ENCODE measurements around the gene GPC6. TPM values are rescaled to one million over a fixed set of nuclear protein-coding genes. Genes with fewer than 3 reads are reported as not detected.

Gene GPC6
- polyA plus RNA-seq, 1 donor from 2014 or later: 9.0 TPM

DNA sequence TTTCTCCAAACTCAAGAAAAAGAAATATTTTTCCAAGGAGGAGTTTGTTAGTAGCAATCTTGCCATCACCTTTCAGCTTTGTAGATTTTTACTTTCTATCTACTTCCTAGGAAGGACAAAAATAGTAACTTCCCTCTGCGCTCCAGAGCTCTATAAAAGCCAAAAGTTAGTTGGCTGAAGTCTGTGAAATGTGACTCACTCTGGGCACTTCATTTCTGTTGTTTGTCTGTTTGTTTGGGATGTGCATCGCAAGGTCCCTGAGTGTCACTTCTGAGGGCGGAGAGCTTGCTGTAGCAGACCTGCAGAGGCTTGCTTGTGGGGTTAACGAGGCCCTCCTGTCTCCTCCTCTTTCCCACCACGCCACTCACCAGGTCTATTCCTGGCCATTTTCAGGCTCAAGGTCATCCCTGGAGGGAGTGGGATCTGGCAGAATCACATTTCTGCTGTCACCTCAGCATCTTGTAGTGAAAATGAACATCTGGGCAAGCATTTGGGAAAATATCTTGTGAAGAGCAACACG lies 307.6 kb downstream of the GPC6 start:
- no peak overlapping the region for H3K27ac ChIP-seq (ENCODE audit: low read length)
- H4K20me1 ChIP-seq (ENCODE audit: insufficient read depth): no peaks in the 10 kb centered on the region
- TF ChIP-seq RAD21 (conservative IDR thresholded peaks at IDR 0.05): no peak
- TF ChIP-seq, protein P1, sequence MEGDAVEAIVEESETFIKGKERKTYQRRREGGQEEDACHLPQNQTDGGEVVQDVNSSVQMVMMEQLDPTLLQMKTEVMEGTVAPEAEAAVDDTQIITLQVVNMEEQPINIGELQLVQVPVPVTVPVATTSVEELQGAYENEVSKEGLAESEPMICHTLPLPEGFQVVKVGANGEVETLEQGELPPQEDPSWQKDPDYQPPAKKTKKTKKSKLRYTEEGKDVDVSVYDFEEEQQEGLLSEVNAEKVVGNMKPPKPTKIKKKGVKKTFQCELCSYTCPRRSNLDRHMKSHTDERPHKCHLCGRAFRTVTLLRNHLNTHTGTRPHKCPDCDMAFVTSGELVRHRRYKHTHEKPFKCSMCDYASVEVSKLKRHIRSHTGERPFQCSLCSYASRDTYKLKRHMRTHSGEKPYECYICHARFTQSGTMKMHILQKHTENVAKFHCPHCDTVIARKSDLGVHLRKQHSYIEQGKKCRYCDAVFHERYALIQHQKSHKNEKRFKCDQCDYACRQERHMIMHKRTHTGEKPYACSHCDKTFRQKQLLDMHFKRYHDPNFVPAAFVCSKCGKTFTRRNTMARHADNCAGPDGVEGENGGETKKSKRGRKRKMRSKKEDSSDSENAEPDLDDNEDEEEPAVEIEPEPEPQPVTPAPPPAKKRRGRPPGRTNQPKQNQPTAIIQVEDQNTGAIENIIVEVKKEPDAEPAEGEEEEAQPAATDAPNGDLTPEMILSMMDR (IDR thresholded peaks at IDR 0.05; ENCODE audit: poor library complexity, severe bottlenecking): no peak
- no peak for TF ChIP-seq EZH2 (IDR thresholded peaks at IDR 0.05; ENCODE audit: borderline replicate concordance, insufficient read depth, low read length, poor library complexity, severe bottlenecking)
- no peak for TF ChIP-seq EP300 (conservative IDR thresholded peaks at IDR 0.05; ENCODE audit: poor library complexity, severe bottlenecking)
- TF ChIP-seq MXI1 (conservative IDR thresholded peaks at IDR 0.05; ENCODE audit: poor library complexity, severe bottlenecking): no peak
- TF ChIP-seq TAF1 (IDR thresholded peaks at IDR 0.05; ENCODE audit: low read depth): no peak
- no peak for TF ChIP-seq POLR2AphosphoS5 (IDR thresholded peaks at IDR 0.05)
- TF ChIP-seq, protein P2, sequence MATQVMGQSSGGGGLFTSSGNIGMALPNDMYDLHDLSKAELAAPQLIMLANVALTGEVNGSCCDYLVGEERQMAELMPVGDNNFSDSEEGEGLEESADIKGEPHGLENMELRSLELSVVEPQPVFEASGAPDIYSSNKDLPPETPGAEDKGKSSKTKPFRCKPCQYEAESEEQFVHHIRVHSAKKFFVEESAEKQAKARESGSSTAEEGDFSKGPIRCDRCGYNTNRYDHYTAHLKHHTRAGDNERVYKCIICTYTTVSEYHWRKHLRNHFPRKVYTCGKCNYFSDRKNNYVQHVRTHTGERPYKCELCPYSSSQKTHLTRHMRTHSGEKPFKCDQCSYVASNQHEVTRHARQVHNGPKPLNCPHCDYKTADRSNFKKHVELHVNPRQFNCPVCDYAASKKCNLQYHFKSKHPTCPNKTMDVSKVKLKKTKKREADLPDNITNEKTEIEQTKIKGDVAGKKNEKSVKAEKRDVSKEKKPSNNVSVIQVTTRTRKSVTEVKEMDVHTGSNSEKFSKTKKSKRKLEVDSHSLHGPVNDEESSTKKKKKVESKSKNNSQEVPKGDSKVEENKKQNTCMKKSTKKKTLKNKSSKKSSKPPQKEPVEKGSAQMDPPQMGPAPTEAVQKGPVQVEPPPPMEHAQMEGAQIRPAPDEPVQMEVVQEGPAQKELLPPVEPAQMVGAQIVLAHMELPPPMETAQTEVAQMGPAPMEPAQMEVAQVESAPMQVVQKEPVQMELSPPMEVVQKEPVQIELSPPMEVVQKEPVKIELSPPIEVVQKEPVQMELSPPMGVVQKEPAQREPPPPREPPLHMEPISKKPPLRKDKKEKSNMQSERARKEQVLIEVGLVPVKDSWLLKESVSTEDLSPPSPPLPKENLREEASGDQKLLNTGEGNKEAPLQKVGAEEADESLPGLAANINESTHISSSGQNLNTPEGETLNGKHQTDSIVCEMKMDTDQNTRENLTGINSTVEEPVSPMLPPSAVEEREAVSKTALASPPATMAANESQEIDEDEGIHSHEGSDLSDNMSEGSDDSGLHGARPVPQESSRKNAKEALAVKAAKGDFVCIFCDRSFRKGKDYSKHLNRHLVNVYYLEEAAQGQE (IDR thresholded peaks at IDR 0.05; ENCODE audit: borderline replicate concordance): no peak
- TF ChIP-seq SMC3 (conservative IDR thresholded peaks at IDR 0.05; ENCODE audit: poor library complexity): no peak
- H3K9me2 ChIP-seq (ENCODE audit: insufficient read depth, low read length): no peaks in the 10 kb centered on the region
- no peak overlapping the region for H3K4me3 ChIP-seq (ENCODE audit: low read length)
- no peaks in the 10 kb centered on the region for H3K36me3 ChIP-seq (ENCODE audit: insufficient read depth, low read length)
- H3K9me3 ChIP-seq (ENCODE audit: low read length): no peaks in the 10 kb centered on the region
- no peak overlapping the region for H3K9ac ChIP-seq (ENCODE audit: low read length)
- no peak overlapping the region for H3K4me2 ChIP-seq (ENCODE audit: low read length)
- no peak overlapping the region for H2AFZ ChIP-seq (ENCODE audit: low read depth, low read length)
- H3K79me2 ChIP-seq (replicated peaks; ENCODE audit: insufficient read depth, low read length): no peaks in the 10 kb centered on the region
- H3K27me3 ChIP-seq (ENCODE audit: insufficient read depth, low read depth, low read length): no peaks in the 10 kb centered on the region
- H3F3A ChIP-seq (ENCODE audit: insufficient read depth, low read length, poor library complexity, severe bottlenecking): no peaks in the 10 kb centered on the region

DNA sequence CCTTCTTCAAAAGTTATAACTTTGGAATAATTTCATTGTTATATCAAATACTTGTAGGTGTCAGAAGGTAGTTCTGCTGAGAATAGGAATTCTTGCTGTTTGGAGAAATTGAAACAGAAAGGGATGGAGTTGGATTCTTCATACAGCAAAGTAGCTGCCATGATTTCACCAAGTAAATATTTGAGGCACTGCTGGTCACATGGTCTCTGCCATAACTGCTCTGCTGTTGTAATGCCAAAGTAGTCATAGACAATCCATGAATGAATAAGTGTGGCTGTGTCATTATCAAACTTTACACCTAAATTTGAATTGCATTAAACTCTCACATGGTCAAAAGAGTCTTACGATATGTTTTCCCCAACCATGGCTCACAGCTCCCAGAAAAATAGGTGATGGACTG lies 308.6 kb downstream of the GPC6 start:
- H3K4me2 ChIP-seq (ENCODE audit: low read length): no peak overlapping the region
- no peak overlapping the region for H3K4me3 ChIP-seq (ENCODE audit: low read length)
- no peaks in the 10 kb centered on the region for H3K9me3 ChIP-seq (ENCODE audit: low read length)
- H3K27me3 ChIP-seq (ENCODE audit: insufficient read depth, low read depth, low read length): no peaks in the 10 kb centered on the region
- H3K36me3 ChIP-seq (ENCODE audit: insufficient read depth, low read length): no peaks in the 10 kb centered on the region
- no peak for TF ChIP-seq POLR2AphosphoS5 (IDR thresholded peaks at IDR 0.05)
- TF ChIP-seq, protein P1 (IDR thresholded peaks at IDR 0.05; ENCODE audit: poor library complexity, severe bottlenecking): no peak
- TF ChIP-seq EZH2 (IDR thresholded peaks at IDR 0.05; ENCODE audit: borderline replicate concordance, insufficient read depth, low read length, poor library complexity, severe bottlenecking): no peak
- TF ChIP-seq TAF1 (IDR thresholded peaks at IDR 0.05; ENCODE audit: low read depth): no peak
- TF ChIP-seq MXI1 (conservative IDR thresholded peaks at IDR 0.05; ENCODE audit: poor library complexity, severe bottlenecking): no peak
- no peak for TF ChIP-seq SMC3 (conservative IDR thresholded peaks at IDR 0.05; ENCODE audit: poor library complexity)
- no peak for TF ChIP-seq EP300 (conservative IDR thresholded peaks at IDR 0.05; ENCODE audit: poor library complexity, severe bottlenecking)
- TF ChIP-seq RAD21 (conservative IDR thresholded peaks at IDR 0.05): no peak
- TF ChIP-seq, protein P2 (IDR thresholded peaks at IDR 0.05; ENCODE audit: borderline replicate concordance): no peak
- no peak overlapping the region for H3K9ac ChIP-seq (ENCODE audit: low read length)
- H4K20me1 ChIP-seq (ENCODE audit: insufficient read depth): no peaks in the 10 kb centered on the region
- no peaks in the 10 kb centered on the region for H3F3A ChIP-seq (ENCODE audit: insufficient read depth, low read length, poor library complexity, severe bottlenecking)
- no peaks in the 10 kb centered on the region for H3K9me2 ChIP-seq (ENCODE audit: insufficient read depth, low read length)
- H3K27ac ChIP-seq (ENCODE audit: low read length): no peak overlapping the region
- no peak overlapping the region for H2AFZ ChIP-seq (ENCODE audit: low read depth, low read length)
- H3K79me2 ChIP-seq (replicated peaks; ENCODE audit: insufficient read depth, low read length): no peaks in the 10 kb centered on the region

Data from neural cell (in vitro differentiated cells).